HCT116 (cell line): Measurements from ENCODE around the gene HIPK3.

ENCODE experiments used
- CTCF ChIP-seq, 3 experiments: fragments of 200-600 bp in 1 of 3; sonication (generic) in 1 of 3; IDR thresholded peaks in 2 of 3; conservative IDR thresholded peaks in 1 of 3; 2 replicates each; pipeline ENCODE4 v1.5.1; 2012 to 2017; ENCODE audit warnings: low read depth in 2 of 3, low read length in 2 of 3, antibody characterized with exemption in 1 of 3, borderline replicate concordance in 1 of 3, control low read depth in 1 of 3, mild to moderate bottlenecking in 1 of 3, mixed read lengths in 1 of 3, mixed run types in 1 of 3, moderate library complexity in 1 of 3; ENCODE audit not compliant: insufficient read depth in 1 of 3
- EZH2 ChIP-seq: fragments of 200-600 bp; sonication (generic); IDR thresholded peaks from 2 replicates; pipeline ENCODE4 v1.6.1; 2017; ENCODE audit warnings: antibody characterized with exemption, mixed run types
- POLR2A ChIP-seq: IDR thresholded peaks from 2 replicates; pipeline ENCODE4 v1.7.0; 2011; ENCODE audit warnings: borderline replicate concordance; ENCODE audit not compliant: insufficient read depth, insufficient read length; ENCODE audit errors: extremely low read depth
- POLR2AphosphoS5 ChIP-seq: IDR thresholded peaks from 2 replicates; pipeline ENCODE4 v1.6.1; 2011; ENCODE audit warnings: mild to moderate bottlenecking, low read depth, low read length, moderate library complexity
- YY1 ChIP-seq: IDR thresholded peaks from 2 replicates; pipeline ENCODE4 v1.6.1; 2011; ENCODE audit warnings: low read length, low read depth, moderate library complexity, mild to moderate bottlenecking; ENCODE audit not compliant: insufficient replicate concordance; ENCODE audit errors: extremely low read depth
- ZNF274 ChIP-seq: fragments of 200-500 bp; sonication (Bioruptor generic); IDR thresholded peaks from 2 replicates; pipeline ENCODE4 v1.6.1; 2014; ENCODE audit warnings: mild to moderate bottlenecking, low read depth, low read length, inconsistent platforms
- TF ChIP-seq, protein P1 (sequence below): IDR thresholded peaks from 2 replicates; pipeline ENCODE4 v1.6.1; 2012
- TF ChIP-seq, protein P2 (sequence below): IDR thresholded peaks from 2 replicates; pipeline ENCODE4 v1.6.1; 2012; ENCODE audit warnings: low read depth
- TF ChIP-seq, protein P3 (sequence below): IDR thresholded peaks from 2 replicates; pipeline ENCODE4 v1.6.1; 2012

- TF ChIP-seq CTCF (IDR thresholded peaks at IDR 0.05 in 2 of 3, conservative IDR thresholded peaks at IDR 0.05 in 1 of 3; ENCODE audit: borderline replicate concordance in 1 of 3, insufficient read depth in 1 of 3, low read depth in 2 of 3, low read length in 2 of 3) (no peak), EZH2 (no peak), ZNF274 (no peak), POLR2AphosphoS5 (no peak), YY1 (no peak), POLR2A (no peak)
- TF ChIP-seq, protein P1, sequence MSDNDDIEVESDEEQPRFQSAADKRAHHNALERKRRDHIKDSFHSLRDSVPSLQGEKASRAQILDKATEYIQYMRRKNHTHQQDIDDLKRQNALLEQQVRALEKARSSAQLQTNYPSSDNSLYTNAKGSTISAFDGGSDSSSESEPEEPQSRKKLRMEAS = no peak
- TF ChIP-seq, protein P2, sequence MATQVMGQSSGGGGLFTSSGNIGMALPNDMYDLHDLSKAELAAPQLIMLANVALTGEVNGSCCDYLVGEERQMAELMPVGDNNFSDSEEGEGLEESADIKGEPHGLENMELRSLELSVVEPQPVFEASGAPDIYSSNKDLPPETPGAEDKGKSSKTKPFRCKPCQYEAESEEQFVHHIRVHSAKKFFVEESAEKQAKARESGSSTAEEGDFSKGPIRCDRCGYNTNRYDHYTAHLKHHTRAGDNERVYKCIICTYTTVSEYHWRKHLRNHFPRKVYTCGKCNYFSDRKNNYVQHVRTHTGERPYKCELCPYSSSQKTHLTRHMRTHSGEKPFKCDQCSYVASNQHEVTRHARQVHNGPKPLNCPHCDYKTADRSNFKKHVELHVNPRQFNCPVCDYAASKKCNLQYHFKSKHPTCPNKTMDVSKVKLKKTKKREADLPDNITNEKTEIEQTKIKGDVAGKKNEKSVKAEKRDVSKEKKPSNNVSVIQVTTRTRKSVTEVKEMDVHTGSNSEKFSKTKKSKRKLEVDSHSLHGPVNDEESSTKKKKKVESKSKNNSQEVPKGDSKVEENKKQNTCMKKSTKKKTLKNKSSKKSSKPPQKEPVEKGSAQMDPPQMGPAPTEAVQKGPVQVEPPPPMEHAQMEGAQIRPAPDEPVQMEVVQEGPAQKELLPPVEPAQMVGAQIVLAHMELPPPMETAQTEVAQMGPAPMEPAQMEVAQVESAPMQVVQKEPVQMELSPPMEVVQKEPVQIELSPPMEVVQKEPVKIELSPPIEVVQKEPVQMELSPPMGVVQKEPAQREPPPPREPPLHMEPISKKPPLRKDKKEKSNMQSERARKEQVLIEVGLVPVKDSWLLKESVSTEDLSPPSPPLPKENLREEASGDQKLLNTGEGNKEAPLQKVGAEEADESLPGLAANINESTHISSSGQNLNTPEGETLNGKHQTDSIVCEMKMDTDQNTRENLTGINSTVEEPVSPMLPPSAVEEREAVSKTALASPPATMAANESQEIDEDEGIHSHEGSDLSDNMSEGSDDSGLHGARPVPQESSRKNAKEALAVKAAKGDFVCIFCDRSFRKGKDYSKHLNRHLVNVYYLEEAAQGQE = no peak
- TF ChIP-seq, protein P3, sequence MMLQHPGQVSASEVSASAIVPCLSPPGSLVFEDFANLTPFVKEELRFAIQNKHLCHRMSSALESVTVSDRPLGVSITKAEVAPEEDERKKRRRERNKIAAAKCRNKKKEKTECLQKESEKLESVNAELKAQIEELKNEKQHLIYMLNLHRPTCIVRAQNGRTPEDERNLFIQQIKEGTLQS = no peak
These were observed 16.5 kb downstream of the HIPK3 start for GRCh38 chr11:33273656-33274055.
